ENCODE measurements around the gene GSTM2. TPM values are rescaled to one million over a fixed set of nuclear protein-coding genes. Genes with fewer than 3 reads are reported as not detected.

Gene GSTM2
- 14.8 and 16.2 TPM in 2 replicates for total RNA-seq

DNA sequence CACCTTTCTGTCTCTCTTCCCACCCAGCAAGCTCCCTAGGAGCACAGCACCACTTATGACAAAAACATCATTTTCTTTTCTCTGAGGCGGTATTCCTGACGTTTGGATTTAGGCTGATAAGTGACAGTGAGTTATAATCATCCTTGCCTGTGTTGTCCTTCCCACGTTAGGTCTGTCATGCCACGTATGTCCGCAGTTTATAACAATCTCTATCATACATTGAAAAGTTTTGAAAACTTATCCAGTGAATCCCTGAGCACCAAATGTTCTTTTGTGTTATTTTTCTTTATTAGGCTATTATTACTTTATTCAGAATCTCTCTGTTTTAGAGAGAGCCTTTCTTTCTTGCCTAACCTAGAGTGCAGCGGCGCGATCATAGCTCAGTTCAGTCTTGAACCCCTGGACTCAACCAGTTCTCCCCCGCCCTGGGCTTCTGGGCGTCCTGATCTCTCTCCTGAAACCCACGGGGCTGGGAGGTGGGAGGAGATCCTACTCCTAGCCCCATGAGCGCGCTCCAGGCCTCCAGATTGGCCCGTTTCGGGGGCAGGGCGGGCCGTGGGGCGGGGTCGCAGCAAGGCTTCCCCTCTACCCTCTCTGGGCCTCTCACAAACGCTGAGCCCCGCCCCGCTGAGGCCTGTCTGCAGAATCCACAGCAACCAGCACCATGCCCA is at the start of gene GSTM2:
GSTM2 (plus strand) TSS at position 606 of the 671 bp plus-strand sequence; CDS start at position 665, 59 bp downstream.
- Histone ChIP-seq H3K4me2 (ENCODE audit: insufficient read depth, low read length) (peak within 1 kb of the TSS; percentile 78), H4K20me1 (ENCODE audit: insufficient read depth, low read length) (no peaks in the 10 kb centered on the region), H3K79me2 (ENCODE audit: insufficient read depth, low read length) (no peaks in the 10 kb centered on the region), H2AFZ (ENCODE audit: low read length) (peak within 1 kb of the TSS; percentile 83), H3K27me3 (ENCODE audit: insufficient read depth, low read length) (no peaks in the 10 kb centered on the region), H3K9me3 (ENCODE audit: low read depth, low read length) (no peaks in the 10 kb centered on the region), H3K27ac (ENCODE audit: low read depth, low read length) (peak within 1 kb of the TSS; percentile 5), H3K4me1 (ENCODE audit: insufficient read depth, low read length) (peaks cover 11% of the 10 kb centered on the region), H3K36me3 (ENCODE audit: insufficient read depth, low read length) (peaks cover 4% of the 10 kb centered on the region), H3K4me3 (ENCODE audit: insufficient read depth, low read length) (peak within 1 kb of the TSS; percentile 73)
- TF ChIP-seq CTCF (IDR thresholded peaks at IDR 0.05; ENCODE audit: extremely low read depth, low read depth, low read length), result no peak
- peak; percentile 98 for DNase-seq (ENCODE audit: insufficient read length, low spot score, missing footprints)

GRCh38 chr1:109618661-109619575 is 48.9 kb upstream of the GSTM2 start:
- peaks cover 50% of the 10 kb centered on the region for H3K4me1 ChIP-seq (ENCODE audit: insufficient read depth, low read length)
- no peak for TF ChIP-seq CTCF (IDR thresholded peaks at IDR 0.05; ENCODE audit: extremely low read depth, low read depth, low read length)
- H3K27ac ChIP-seq (ENCODE audit: low read depth, low read length), result peak overlapping the region; percentile 93
- peaks cover 41% of the 10 kb centered on the region for H3K79me2 ChIP-seq (ENCODE audit: insufficient read depth, low read length)
- peaks cover 27% of the 10 kb centered on the region for H4K20me1 ChIP-seq (ENCODE audit: insufficient read depth, low read length)
- H3K9me3 ChIP-seq (ENCODE audit: low read depth, low read length), result no peaks in the 10 kb centered on the region
- peak overlapping the region; percentile 98 for H3K4me2 ChIP-seq (ENCODE audit: insufficient read depth, low read length)
- H3K4me3 ChIP-seq (ENCODE audit: insufficient read depth, low read length), result peak overlapping the region; percentile 97
- peak overlapping the region; percentile 56 for H2AFZ ChIP-seq (ENCODE audit: low read length)
- no peaks in the 10 kb centered on the region for H3K27me3 ChIP-seq (ENCODE audit: insufficient read depth, low read length)
- DNase-seq (ENCODE audit: insufficient read length, low spot score, missing footprints), result no peak
- H3K36me3 ChIP-seq (ENCODE audit: insufficient read depth, low read length), result no peaks in the 10 kb centered on the region

DNA sequence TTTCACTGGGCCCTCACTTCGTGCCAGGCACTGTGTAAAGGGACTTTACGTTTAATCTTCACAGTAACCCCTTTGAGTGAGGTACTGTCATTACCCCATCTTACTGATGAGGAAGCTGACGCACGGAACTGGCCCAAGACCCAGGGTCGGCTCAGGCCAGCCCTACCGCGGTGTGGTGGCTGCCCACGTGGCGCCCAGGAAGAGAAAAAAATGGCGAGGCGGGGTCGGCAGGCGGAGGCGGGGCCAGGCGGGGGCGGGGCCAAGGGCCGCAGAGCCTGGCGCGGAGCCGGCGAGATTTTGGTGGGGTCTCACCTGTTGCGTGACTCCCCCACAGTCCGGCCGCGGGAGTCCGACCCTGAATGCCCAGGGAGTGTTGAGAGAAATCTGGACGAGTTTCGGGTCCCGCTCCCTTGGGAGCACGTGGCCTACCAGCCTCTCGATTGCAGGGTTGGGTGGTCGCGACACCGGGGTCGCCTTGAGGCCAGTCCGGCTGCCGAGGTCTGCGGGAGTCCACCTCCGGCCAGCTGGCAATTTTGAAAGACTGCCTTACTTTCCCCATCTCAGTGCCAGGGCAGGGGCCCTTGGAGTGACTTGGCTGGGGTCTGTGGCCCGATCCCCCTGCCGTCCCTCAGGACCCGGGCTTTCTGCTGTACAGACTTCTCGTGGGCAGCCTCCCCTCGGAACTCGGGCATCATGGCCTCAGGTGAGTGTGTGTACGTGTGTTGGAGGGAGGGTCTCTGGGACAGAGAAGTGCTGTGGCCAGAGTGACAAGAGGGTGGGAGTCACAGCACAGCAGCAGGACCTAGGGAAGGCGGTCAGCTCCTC is 48.1 kb upstream of the GSTM2 start, which contains the start of the genes AMPD2 and GNAT2:
AMPD2 (plus strand) TSS at position 262 of the 825 bp plus-strand sequence. CDS start 1,339 bp downstream, outside the sequence.
GNAT2 (minus strand) TSS at position 41 of the 825 bp plus-strand sequence. CDS start 6,746 bp downstream, outside the sequence.
- peak; percentile 93 for DNase-seq (ENCODE audit: insufficient read length, low spot score, missing footprints)
- H3K27ac ChIP-seq (ENCODE audit: low read depth, low read length), result peak within 1 kb of the TSS; percentile 93
- peaks cover 53% of the 10 kb centered on the region for H3K4me1 ChIP-seq (ENCODE audit: insufficient read depth, low read length)
- peaks cover 50% of the 10 kb centered on the region for H3K79me2 ChIP-seq (ENCODE audit: insufficient read depth, low read length)
- no peaks in the 10 kb centered on the region for H3K9me3 ChIP-seq (ENCODE audit: low read depth, low read length)
- peak within 1 kb of the TSS; percentile 97 for H3K4me3 ChIP-seq (ENCODE audit: insufficient read depth, low read length)
- H3K27me3 ChIP-seq (ENCODE audit: insufficient read depth, low read length), result no peaks in the 10 kb centered on the region
- no peaks in the 10 kb centered on the region for H3K36me3 ChIP-seq (ENCODE audit: insufficient read depth, low read length)
- H3K4me2 ChIP-seq (ENCODE audit: insufficient read depth, low read length), result peak within 1 kb of the TSS; percentile 98
- TF ChIP-seq CTCF (IDR thresholded peaks at IDR 0.05; ENCODE audit: extremely low read depth, low read depth, low read length), result no peak
- peaks cover 35% of the 10 kb centered on the region for H4K20me1 ChIP-seq (ENCODE audit: insufficient read depth, low read length)
- peak within 1 kb of the TSS; percentile 80 for H2AFZ ChIP-seq (ENCODE audit: low read length)
